ENCODE results near the gene BCL11A.
"Not testable (repeated sequence)": the region's sequence is repeated elsewhere in the genome, so short reads cannot be mapped to it uniquely, and the experiment has no call there.

Gene BCL11A

DNA sequence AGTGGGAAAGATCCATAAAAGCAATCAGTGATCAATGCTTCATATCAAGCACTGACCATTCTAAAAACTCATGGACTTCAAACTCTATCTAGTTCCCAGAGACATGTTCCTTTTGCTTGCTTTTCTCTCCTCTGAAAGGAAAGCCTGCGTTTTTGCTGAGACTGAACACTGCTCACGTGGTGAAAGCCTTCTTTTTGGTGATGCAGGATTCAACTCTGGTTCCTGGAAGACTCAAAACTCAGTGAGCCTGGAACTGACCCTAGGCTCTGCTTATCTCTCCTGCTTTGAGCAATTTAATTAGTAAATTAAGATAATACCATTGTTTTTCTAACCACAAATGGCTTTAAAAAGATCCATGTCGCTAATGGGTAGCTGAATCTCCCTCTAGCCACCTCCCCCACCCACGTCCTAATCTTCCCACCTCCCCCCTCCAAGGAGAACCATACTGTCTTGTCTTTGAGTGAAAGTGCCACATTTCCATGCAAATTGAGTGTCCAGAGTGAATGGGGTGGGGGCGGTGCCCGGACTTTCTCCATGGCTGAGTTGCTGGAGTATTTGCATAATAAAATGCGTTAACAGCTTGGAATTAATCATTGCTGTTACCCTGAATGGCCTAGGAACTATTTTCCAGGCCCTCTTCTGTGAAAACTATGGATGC lies 130.5 kb downstream of the BCL11A start:
- DNase-seq: no peak

DNA sequence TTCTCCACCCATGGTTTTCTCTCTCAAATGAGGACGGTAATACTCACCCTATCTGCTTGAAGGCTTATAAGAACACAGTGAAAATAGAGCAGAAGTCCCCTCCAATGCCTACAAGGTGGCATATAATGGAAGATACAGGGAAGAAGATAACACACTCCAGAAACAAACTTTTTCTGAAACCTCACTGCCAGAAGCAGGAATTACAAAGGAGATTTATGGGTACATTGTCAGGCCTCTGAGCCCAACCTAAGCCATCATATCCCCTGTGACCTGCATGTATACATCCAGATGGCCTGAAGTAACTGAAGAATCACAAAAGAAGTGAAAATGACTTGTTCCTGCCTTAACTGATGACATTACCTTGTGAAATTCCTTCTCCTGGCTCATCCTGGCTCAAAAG lies 136.2 kb downstream of the BCL11A start:
- not testable (repeated sequence) for DNase-seq

DNA sequence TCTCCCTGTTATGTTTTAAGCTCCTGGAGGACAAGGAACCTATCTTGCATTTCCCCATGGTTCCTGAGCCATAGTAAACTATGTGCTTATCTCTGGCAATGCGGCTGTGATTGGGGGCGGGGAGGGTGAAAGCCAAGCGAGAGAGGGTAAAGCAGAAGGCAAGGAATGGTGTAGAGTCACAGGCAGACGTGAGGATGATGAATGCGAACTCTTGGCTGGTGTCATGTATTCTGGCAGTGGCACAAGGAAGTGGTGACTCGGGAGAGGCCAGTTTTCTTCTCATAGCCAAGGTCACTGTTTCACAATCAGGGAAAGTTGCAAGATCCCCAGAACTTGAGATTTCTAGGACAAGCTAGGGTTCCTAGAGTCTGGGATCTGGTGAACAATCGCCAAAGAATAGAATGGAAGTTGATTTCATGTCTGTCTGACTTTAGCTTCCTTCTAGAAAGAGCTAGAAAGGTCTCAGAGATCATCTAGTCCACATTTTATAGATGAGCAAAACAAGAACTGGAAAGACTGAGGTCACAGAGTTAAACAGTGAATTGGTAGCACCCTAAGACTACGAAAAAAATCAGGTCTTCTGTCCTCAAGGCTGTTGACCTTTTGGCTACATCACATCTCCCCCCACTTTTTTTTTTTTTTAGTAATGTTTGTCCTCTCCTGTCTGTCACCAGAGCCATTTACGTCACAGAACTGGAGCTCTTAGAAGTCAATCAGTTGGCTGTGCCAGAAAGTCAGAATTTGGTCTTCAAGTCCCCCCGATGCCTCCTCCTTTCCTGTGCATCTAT lies 137.0 kb downstream of the BCL11A start:
- peak in 1 of 2 donors; percentile 7 for DNase-seq

DNA sequence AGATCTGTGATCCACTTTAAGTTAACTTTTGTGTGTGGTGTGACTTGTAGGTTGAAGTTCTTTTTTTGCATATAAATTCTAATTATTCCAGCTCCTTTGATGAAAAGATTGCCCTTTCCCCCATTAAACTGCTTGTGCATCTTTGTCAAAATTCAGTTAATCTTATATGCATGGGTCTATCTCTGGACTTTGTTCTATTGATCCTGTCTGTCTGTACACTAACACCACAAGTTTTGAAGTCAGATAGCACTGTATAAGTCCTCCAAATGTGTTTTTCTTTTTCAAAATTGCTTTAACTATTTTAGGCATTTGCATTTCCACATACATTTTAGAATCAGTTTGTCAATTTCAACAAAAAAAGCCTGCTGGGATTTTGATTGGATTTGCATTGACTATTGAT lies 137.6 kb downstream of the BCL11A start:
- DNase-seq: no peak

DNA sequence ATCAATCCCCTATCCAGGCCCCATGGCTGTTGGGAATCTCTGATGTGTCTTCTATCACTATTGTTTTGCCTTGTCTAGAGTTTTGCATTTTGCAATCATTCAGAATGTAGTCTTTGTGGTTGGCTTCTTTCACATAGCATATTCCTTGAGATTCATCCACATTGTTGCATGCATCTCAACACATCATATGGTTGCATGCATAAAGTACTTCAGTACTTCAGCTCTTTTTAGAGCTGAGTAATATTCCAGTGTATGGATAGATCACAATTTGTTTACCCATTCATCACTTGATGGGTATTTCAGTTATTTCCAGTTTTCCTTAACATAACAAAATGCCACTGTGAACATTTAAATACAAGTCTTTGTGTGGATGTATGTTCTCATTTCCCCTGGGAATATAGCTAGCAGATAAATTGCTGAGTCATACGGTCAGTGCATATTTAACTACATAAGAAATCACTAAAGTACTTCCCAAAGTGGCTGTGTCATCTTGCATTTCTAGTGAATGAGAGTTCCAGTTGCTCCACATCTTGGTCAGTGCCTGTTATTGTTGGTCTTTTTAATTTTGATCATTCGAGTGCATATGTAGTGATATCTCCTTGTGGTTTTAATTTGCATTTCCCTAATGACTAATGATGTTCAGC lies 138.8 kb downstream of the BCL11A start:
- no peak for DNase-seq

DNA sequence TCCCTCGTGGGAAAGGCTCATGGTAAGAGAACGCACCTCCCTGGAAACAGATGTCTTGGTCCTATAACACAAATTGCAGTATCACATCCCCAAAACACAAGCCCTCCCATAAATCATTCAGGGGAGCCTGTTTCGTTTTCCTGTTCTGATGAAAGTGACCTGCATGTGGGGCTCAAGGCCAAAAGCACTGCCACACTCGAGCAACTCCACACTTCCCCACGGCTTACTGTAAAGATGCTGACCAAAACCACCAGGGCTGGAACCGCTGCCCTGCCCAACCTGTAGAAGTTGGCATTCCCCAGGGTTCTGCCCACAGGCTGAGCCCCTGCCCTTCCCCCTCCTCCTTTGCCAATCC lies 139.7 kb downstream of the BCL11A start:
- peak; percentile 16 to 71 for DNase-seq

DNA sequence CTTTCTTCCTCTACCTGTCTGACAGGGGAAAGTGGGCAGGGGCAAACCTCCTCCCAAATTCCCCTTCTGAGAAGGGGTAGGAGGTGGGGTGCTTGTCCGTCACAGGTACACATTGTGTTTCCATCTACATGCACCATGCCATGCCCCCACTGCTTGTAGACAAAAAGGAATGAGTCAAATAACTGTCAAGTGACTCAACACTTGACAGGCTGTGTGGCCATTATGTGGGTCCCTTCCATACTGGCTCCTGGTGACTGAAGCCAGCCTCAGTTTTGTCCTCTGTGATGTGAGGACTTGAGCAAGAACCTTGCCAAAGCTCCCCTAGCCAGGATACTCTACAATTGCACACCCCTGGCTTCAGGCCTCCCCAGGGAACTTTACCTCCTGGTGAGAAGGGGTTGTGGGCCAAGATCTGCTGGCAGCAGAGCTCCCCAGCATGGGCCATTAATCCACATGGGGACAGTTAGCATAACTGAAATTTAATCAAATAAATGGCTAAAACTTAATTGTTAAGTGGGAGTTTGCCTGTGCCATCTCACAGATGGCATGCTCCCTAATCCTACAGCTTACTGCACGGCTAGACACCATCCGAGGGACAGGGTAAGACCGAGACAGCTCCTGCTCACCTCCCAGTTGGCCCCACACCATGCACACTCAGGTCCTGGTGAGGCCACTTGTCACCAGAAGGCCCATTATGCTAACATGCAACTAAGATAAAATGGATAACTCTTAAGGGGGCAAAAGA lies 140.2 kb downstream of the BCL11A start:
- no peak for DNase-seq

DNA sequence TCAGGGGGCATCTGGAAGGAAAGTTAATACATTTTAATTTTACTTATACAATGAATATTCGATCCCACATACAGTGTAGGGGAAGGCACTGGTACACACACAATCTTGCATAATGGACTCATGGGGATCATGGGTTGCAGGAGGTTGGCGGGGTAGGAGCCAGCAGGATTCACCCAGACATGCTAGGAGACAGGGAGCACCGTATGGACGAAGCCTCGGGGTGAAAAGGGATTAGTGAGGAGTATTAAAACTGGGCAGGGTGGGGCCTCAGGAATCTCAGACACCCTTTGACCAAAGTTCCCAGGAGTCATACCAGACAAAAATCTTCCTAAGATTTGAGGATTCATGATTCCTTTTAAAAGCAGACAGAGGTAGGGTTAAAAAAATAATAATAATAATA lies 140.8 kb downstream of the BCL11A start:
- no peak for DNase-seq

DNA sequence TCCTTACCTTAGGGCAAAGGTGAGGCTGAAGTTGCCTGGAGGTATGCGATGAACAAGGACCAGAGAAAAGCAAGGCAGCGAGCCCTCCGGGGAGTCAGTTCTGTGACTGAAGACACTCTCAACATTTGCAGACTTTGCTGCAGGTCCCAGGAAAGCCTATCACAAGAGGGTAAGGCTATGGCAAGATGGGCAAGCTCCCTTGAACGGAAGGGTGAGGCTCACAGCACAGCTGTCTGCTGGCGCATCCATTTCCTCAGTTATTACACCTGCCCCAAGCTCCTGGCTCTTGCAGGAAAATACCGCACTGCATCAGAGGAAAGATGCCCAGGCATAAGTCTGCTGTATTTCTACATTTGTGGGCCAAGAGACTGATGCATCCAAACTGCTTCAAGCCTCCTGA lies 141.4 kb downstream of the BCL11A start:
- DNase-seq: no peak

DNA sequence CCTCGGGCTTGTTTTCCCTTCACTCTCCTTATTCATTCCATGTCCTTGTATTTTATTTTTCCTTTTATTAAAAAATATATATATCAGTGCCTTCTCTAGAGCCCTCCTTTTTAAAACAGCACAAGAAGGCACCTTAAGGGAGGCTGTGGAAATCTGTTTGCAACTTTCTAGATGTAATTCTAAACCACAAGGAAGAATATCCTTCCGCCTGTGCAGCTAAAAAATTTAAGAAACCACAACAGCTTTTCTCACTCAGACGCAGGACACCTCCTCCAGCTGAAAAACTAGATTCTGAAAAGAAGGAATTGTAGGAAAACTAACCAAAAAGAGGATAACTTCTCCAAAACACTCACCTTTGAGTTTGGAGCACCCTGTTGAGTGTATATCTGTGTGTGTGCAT lies 142.2 kb downstream of the BCL11A start:
- DNase-seq: no peak

DNA sequence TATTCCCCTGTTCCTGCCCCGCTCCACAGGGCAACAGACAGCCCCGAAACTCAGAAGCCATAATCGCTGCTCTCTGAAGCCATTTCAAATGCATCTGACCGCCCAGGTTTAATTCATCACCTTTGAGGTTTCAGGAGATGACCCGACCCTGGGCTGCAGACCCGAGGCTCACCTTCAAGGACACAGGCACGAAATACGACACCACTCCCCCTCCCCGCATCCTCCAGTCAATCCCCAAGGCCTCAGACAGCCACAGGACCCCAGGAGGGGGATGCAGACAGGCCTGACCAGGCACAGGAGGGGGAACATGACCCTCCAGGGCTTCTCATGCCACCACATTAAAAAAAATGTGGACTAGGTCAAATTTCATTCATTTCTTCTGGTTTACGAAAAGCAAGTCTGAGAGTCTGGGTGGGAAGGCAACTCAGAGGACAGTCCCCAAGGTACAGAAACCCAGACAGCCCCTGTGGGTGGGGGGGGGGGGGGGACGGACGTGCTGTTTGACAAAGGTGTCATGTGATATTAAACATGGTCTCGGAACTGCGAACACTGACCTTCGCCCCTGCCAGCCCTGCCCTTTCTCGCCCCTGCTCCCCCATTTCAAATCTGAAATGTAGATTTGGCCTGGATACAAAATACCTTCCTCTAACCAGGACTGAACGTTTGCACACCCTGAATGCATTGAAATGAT lies 142.9 kb downstream of the BCL11A start:
- no peak for DNase-seq

DNA sequence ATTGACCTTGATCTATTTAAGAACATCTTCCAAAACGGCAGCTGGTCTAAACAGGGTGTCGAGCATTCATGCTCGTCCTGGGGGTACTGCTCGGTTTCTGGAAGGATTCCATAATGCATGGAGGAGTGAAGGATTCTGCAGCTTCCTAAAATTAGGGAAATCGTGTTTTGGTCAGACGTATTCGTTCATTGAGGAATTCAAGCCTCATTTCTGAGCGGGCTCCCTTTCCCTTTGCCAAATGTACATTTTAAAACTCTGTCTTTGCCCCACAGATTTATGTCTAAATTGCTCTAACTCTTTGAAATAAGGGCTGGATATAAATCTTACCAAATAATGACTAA lies 144.0 kb downstream of the BCL11A start:
- no peak for DNase-seq

DNA sequence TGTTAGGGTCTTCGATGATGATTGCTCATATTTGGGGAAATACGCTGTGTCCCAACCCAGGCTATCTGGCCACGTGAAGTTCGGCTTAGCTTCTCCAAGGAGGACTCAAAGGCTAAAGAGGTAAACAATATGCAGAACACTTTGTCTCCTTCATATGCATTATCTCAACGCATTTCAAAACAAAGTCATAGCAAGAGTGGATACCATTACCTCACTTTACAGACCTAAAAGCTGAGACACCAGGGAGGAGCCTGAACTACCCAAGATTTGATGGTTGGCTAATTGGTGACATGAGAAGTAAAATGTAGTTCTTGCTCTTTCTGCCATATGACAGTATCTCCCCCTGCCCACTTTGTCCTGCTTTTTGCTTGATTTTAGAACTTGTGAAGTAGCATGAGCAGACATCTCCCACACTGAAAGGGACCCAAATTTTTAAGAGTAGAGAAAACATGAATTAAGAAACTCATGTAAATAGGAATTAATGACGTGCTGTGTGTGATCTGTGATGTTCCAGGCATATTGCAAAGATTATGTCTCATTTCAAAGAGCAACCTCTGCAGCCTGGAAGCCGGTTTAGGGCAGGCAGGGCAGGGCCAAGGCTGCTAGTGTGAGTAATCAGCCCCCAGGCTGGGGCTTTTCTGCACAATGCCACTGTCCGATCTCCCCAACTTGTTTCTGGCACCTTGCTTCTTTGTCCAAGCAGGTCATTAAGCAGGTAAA lies 144.5 kb downstream of the BCL11A start:
- no peak for DNase-seq

DNA sequence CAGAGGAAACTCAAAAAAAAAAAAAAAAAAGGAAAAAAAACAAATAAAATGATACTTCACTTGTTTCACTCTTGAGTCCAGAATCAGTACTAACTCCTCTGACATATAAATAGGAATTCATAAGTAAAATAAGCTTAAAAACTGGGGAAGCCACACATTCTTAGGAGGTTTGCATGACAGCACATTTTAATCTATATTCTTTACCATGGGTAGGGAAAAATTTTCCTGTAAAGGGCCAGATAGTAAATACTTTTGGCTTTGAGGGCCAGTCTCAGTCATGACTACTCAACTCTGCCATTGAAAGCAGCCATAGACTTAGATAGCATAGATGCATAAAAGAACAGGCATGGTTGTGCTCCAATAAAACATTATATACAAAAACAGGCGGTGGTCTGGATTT lies 145.2 kb downstream of the BCL11A start:
- no peak for DNase-seq

DNA sequence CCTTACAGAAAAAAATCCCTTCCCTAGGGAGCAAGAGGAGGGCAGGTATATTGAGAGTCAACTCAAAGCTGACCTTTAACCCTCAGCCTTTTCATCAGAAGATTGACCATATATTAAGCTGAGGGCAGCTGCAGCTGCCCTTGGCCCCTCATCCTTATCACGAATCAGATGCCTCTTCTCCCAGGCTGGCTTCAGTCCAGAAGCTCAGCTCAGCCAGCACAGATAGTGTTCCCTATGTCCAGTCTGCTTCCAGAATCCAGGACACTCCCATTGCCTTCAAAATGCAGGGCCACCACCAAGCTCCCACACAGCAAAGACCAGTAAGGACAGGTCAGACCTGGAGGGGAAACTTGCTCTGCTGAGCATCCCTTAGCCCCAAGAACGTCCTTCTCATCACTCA lies 146.1 kb downstream of the BCL11A start:
- no peak for DNase-seq

DNA sequence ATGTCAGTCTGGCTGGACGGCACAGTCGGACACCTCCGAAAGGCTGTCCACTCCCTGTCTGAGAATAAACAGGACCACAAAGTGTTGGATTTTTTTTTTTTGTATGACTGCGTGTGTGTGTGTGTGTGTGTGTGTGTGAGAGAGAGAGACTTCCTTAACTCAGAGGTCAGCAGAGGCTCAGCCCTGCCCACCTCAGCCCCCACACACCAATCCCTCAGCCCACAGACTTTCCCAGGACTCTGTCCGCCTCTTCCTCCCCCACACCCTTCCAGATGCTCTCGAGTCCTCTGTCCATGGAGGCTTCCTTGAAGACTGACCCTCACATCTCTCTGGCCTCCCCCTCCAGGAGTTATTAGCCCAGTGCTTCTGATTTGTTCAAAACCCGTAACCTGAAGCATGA lies 147.3 kb downstream of the BCL11A start:
- no peak for DNase-seq

DNA sequence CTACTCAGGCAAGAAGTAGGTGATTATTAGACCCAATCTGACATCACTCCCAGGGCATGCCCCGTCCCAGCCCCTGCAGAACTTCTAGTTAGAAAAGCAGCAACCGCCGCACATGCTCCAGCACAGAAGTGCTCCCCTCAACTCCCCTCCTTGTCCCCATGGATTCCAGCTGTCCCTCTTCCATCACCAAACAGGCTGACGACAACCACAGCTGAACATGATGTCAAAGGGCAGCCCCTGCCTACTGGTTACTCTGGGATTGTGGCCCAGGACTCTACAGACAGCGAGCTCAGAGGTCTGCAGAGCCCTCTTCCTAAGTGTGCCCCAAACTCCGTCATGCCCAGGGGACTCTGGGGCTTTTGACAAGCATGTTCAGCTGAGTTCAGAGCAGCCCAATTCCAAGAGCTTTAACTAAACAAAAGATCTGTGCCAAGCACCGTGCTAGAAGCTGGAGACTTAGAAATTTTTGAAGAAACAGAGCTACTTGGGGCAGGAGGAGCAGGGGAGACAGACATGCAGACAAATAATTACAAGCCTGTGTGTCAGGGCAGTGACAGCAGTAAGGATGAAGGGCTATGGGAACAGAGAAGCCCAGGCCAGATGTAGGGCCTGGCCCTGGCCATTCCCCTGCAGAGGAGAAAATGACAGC lies 148.1 kb downstream of the BCL11A start:
- DNase-seq: no peak
